Liver (tissue), 9 donors: ENCODE data around the gene KANSL1L. TPM values are rescaled to one million over a fixed set of nuclear protein-coding genes. Genes with fewer than 3 reads are reported as not detected.
A peak's percentile ranks its signal among the peaks of the same experiment; 100 is the strongest.

Experiments used
- DNase-seq: peaks from one replicate; pipeline ENCODE4 v3.0.0-alpha.2; 2017; ENCODE audit warnings: low spot score
- H3K27ac ChIP-seq, 2 donors: one replicate each; pipeline ENCODE4 v1.7.0; 2013; ENCODE audit warnings: inconsistent platforms in 2 of 2, low read length in 2 of 2, control low read depth in 1 of 2, low read depth in 1 of 2, mild to moderate bottlenecking in 1 of 2
- H3K27me3 ChIP-seq, 4 donors: one replicate each; pipeline versions ENCODE4 v1.6.1 to v1.7.0; 2013; ENCODE audit warnings: low read length in 3 of 4, inconsistent platforms in 1 of 4, mild to moderate bottlenecking in 1 of 4, moderate library complexity in 1 of 4; ENCODE audit not compliant: control insufficient read depth in 4 of 4, insufficient read depth in 4 of 4
- H3K36me3 ChIP-seq, 4 donors: one replicate each; pipeline versions ENCODE4 v1.6.1 to v1.7.0; 2013; ENCODE audit warnings: low read length in 3 of 4, mild to moderate bottlenecking in 3 of 4, low read depth in 1 of 4, moderate library complexity in 1 of 4; ENCODE audit not compliant: control insufficient read depth in 4 of 4, insufficient read depth in 3 of 4
- H3K4me1 ChIP-seq, 4 donors: one replicate each; pipeline versions ENCODE4 v1.6.1 to v1.7.0; 2013; ENCODE audit warnings: low read length in 3 of 4, mild to moderate bottlenecking in 3 of 4, moderate library complexity in 1 of 4; ENCODE audit not compliant: control insufficient read depth in 4 of 4, insufficient read depth in 4 of 4
- H3K4me3 ChIP-seq, 3 donors: one replicate each; pipeline versions ENCODE4 v1.6.1 to v1.7.0; 2013; ENCODE audit warnings: low read length in 3 of 3, control low read depth in 1 of 3, low read depth in 1 of 3, mild to moderate bottlenecking in 1 of 3
- H3K9ac ChIP-seq, 2 donors: one replicate each; pipeline ENCODE4 v1.7.0; 2013; ENCODE audit warnings: low read length in 2 of 2, mild to moderate bottlenecking in 2 of 2, moderate library complexity in 2 of 2, control low read depth in 1 of 2, low read depth in 1 of 2
- H3K9me3 ChIP-seq, 4 donors: one replicate each; pipeline versions ENCODE4 v1.6.1 to v1.7.0; 2013; ENCODE audit warnings: low read length in 3 of 4; ENCODE audit not compliant: control insufficient read depth in 4 of 4
- EGR1 ChIP-seq, 2 donors: IDR thresholded peaks; 2 replicates each; pipeline ENCODE4 v1.6.1; 2016 to 2018; ENCODE audit warnings: antibody characterized with exemption in 2 of 2, low read depth in 2 of 2
- FOXA1 ChIP-seq: IDR thresholded peaks from 2 replicates; pipeline ENCODE4 v1.6.1; 2016; ENCODE audit warnings: antibody characterized with exemption
- FOXA2 ChIP-seq: IDR thresholded peaks from 2 replicates; pipeline ENCODE4 v1.6.1; 2016; ENCODE audit warnings: antibody characterized with exemption
- GABPA ChIP-seq, 2 donors: IDR thresholded peaks in 1 of 2; conservative IDR thresholded peaks in 1 of 2; 2 replicates each; pipeline ENCODE4 v1.6.1; 2016; ENCODE audit warnings: antibody characterized with exemption in 2 of 2, mild to moderate bottlenecking in 1 of 2, moderate library complexity in 1 of 2
- HNF4A ChIP-seq, 2 donors: conservative IDR thresholded peaks; 2 replicates each; pipeline ENCODE4 v1.6.1; 2016; ENCODE audit warnings: antibody characterized with exemption in 2 of 2, mild to moderate bottlenecking in 2 of 2
- HNF4G ChIP-seq: IDR thresholded peaks from 2 replicates; pipeline ENCODE4 v1.6.1; 2016; ENCODE audit warnings: antibody characterized with exemption
- JUND ChIP-seq, 2 donors: IDR thresholded peaks; 2 replicates each; pipeline ENCODE4 v1.6.1; 2016; ENCODE audit warnings: antibody characterized with exemption in 2 of 2
- RAD21 ChIP-seq, 2 donors: IDR thresholded peaks; 2 replicates each; pipeline ENCODE4 v1.6.1; 2016; ENCODE audit warnings: antibody characterized with exemption in 2 of 2, mild to moderate bottlenecking in 2 of 2
- RXRA ChIP-seq, 2 donors: IDR thresholded peaks; 2 replicates each; pipeline ENCODE4 v1.6.1; 2017 to 2018; ENCODE audit warnings: antibody characterized with exemption in 2 of 2, mild to moderate bottlenecking in 1 of 2
- TAF1 ChIP-seq: conservative IDR thresholded peaks from 2 replicates; pipeline ENCODE4 v1.6.1; 2016; ENCODE audit warnings: antibody characterized with exemption, mild to moderate bottlenecking
- YY1 ChIP-seq: IDR thresholded peaks from 2 replicates; pipeline ENCODE4 v1.6.1; 2016; ENCODE audit warnings: antibody characterized with exemption, mild to moderate bottlenecking
- ZBTB33 ChIP-seq: IDR thresholded peaks from 2 replicates; pipeline ENCODE4 v1.6.1; 2016; ENCODE audit warnings: antibody characterized with exemption
- WGBS: extraction: QIAGEN DNeasy Blood & Tissue Kit; methylation state at CpG from one replicate; pipeline ENCODE4 v1.1.7; 2013; 5-methylcytosine and 5-hydroxymethylcytosine counted together
- polyA plus RNA-seq, 2 donors: library from polyadenylated mRNA; stranded (reverse) in 1 of 2; unstranded in 1 of 2; fragments of 200-250 nt in 1 of 2; fragments of >200 nt in 1 of 2; fragmentation: Nextera tagmentation in 1 of 2; extraction: Ambion mirVana in 1 of 2; gene quantifications; one replicate each; pipeline versions ENCODE4 v1.2.1 to v1.2.3, GENCODE V29; 2013 to 2015
- total RNA-seq, 2 donors: library from RNA; depleted of rRNA; stranded (reverse); fragments of >200 nt; gene quantifications; one replicate each; pipeline ENCODE4 v1.2.3, GENCODE V29; 2014
- TF ChIP-seq, protein P1 (sequence below): IDR thresholded peaks from 2 replicates; pipeline ENCODE4 v1.6.1; 2016; ENCODE audit warnings: antibody characterized with exemption
- TF ChIP-seq, protein P2 (sequence below): fragments of 150-350 bp; IDR thresholded peaks from 2 replicates; pipeline ENCODE4 v1.5.1; 2017; ENCODE audit warnings: improper control_type of control experiment, low read depth, low read length; ENCODE audit not compliant: missing input control
- donor health status: healthy.
- donor health status: healthy.
- donor health status: healthy.
- donor health status: healthy.
- donor health status: healthy.

KANSL1L gene
- total and polyA plus RNA-seq, 4 donors, result 2.1 to 31.6 (median 11.4) TPM

DNA sequence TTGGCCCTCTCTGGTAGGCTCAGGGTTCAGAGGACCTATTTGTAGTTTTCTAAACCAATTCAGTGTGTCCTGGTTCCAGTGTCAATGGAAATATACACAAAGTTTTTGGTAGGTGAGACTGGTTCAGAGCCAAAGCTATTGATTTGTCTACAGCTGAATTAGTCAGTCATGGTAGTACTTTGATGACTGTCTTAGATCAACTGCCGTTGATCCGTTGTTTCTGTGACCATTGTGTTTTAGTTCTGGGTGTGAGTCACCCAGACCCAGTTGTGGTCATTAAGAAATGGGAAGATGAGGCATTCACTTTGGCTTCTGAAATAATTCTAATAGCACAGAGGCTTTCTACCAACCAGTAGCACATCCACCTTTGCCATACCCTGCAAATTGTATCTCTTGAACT is 184.8 kb downstream of the KANSL1L start:
- no peaks in the 10 kb centered on the region for H3K36me3 ChIP-seq
- no peak overlapping the region for H3K27ac ChIP-seq
- H3K4me3 ChIP-seq, result no peak overlapping the region
- DNase-seq, result no peak
- no peak overlapping the region for H3K9ac ChIP-seq
- WGBS, result 53% methylated on average over 2 of the region's 2 CpGs
- no peaks in the 10 kb centered on the region for H3K4me1 ChIP-seq
- H3K9me3 ChIP-seq, result no peaks in the 10 kb centered on the region
- no peaks in the 10 kb centered on the region for H3K27me3 ChIP-seq
- TF ChIP-seq, protein P1, sequence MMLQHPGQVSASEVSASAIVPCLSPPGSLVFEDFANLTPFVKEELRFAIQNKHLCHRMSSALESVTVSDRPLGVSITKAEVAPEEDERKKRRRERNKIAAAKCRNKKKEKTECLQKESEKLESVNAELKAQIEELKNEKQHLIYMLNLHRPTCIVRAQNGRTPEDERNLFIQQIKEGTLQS, result no peak
- TF ChIP-seq JUND (IDR thresholded peaks at IDR 0.05) (no peak), HNF4G (no peak), FOXA1 (no peak), HNF4A (conservative IDR thresholded peaks at IDR 0.05) (peak in 1 of 2 donors; percentile 4), TAF1 (no peak), ZBTB33 (no peak)
- TF ChIP-seq, protein P2, sequence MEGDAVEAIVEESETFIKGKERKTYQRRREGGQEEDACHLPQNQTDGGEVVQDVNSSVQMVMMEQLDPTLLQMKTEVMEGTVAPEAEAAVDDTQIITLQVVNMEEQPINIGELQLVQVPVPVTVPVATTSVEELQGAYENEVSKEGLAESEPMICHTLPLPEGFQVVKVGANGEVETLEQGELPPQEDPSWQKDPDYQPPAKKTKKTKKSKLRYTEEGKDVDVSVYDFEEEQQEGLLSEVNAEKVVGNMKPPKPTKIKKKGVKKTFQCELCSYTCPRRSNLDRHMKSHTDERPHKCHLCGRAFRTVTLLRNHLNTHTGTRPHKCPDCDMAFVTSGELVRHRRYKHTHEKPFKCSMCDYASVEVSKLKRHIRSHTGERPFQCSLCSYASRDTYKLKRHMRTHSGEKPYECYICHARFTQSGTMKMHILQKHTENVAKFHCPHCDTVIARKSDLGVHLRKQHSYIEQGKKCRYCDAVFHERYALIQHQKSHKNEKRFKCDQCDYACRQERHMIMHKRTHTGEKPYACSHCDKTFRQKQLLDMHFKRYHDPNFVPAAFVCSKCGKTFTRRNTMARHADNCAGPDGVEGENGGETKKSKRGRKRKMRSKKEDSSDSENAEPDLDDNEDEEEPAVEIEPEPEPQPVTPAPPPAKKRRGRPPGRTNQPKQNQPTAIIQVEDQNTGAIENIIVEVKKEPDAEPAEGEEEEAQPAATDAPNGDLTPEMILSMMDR, result no peak

- H3K9me3 ChIP-seq, result no peaks in the 10 kb centered on the region
- no peak overlapping the region for H3K27ac ChIP-seq
- no peaks in the 10 kb centered on the region for H3K36me3 ChIP-seq
- no peak for DNase-seq
- no peak overlapping the region for H3K4me3 ChIP-seq
- no peak overlapping the region for H3K9ac ChIP-seq
- WGBS, result 69% methylated on average over 3 of the region's 3 CpGs
- H3K4me1 ChIP-seq, result no peaks in the 10 kb centered on the region
- no peaks in the 10 kb centered on the region for H3K27me3 ChIP-seq
- TF ChIP-seq JUND (IDR thresholded peaks at IDR 0.05) (no peak), YY1 (no peak), FOXA2 (no peak), RXRA (IDR thresholded peaks at IDR 0.05) (no peak), EGR1 (IDR thresholded peaks at IDR 0.05; ENCODE audit: low read depth in 2 of 2) (no peak), RAD21 (IDR thresholded peaks at IDR 0.05) (no peak), TAF1 (no peak), HNF4A (conservative IDR thresholded peaks at IDR 0.05) (no peak), FOXA1 (no peak), GABPA (IDR thresholded peaks at IDR 0.05 in 1 of 2, conservative IDR thresholded peaks at IDR 0.05 in 1 of 2) (no peak)
- TF ChIP-seq, protein P1, result no peak
- TF ChIP-seq, protein P2, result no peak
Measured at GRCh38 chr2:209985874-209986273, 185.3 kb downstream of the KANSL1L start.
